Prostate gland (tissue), 2 donors: ENCODE data around the gene B3GNT9. TPM values are rescaled to one million over a fixed set of nuclear protein-coding genes. Genes with fewer than 3 reads are reported as not detected.

Experiments
- DNase-seq: peaks from one replicate; pipeline ENCODE4 v3.0.0-alpha.2; 2019; ENCODE audit warnings: low spot score
- H3K27ac ChIP-seq, 2 donors: fragments of 200-600 bp; sonication (generic); 2 replicates each; pipeline ENCODE4 v1.5.1; 2017 to 2019
- H3K27me3 ChIP-seq: fragments of 200-600 bp; sonication (generic); replicated peaks from 2 replicates; pipeline ENCODE4 v1.5.1; 2019; ENCODE audit not compliant: insufficient read depth
- H3K36me3 ChIP-seq, 2 donors: fragments of 200-600 bp; sonication (generic); 1 replicate in 1 of 2; 2 replicates in 1 of 2; pipeline versions ENCODE4 v1.5.1 to v1.8.1; 2017 to 2019
- H3K4me1 ChIP-seq: fragments of 200-600 bp; sonication (generic); replicated peaks from 2 replicates; pipeline ENCODE4 v1.5.1; 2019
- H3K4me3 ChIP-seq, 2 donors: fragments of 200-600 bp; sonication (generic); 2 replicates each; pipeline ENCODE4 v1.5.1; 2017 to 2019
- H3K9me3 ChIP-seq: fragments of 200-600 bp; sonication (generic); 2 replicates; pipeline ENCODE4 v1.5.1; 2017
- POLR2A ChIP-seq: fragments of 450-650 bp; IDR thresholded peaks from one replicate; pipeline ENCODE4 v1.6.1; 2016; ENCODE audit warnings: antibody characterized with exemption, mild to moderate bottlenecking
- POLR2AphosphoS5 ChIP-seq: sonication (generic); formaldehyde crosslinking; IDR thresholded peaks from one replicate; pipeline ENCODE4 v1.6.1; 2017; ENCODE audit warnings: antibody characterized with exemption
- WGBS: methylation state at CpG from one replicate; pipeline ENCODE4 v1.1.5; 2018; 5-methylcytosine and 5-hydroxymethylcytosine counted together
- intact Hi-C: fragments of 100-400 bp; cut with DNase I; formaldehyde crosslinking; loops from one replicate; pipeline ENCODE4 v1.14.2; 2022
- total RNA-seq, 2 donors: library from RNA; depleted of rRNA; stranded (reverse); fragments of >200 nt; gene quantifications; one replicate each; pipeline ENCODE4 v1.1.0, GENCODE V29; 2016
- TF ChIP-seq, protein P1 (sequence below), 4 experiments: fragments of 200-600 bp in 2 of 4; fragments of 450-650 bp in 2 of 4; sonication (generic) in 2 of 4; IDR thresholded peaks; 1 replicate in 3 of 4; 2 replicates in 1 of 4; pipeline ENCODE4 v1.5.1; 2016 to 2019; ENCODE audit warnings: antibody characterized with exemption in 4 of 4, mild to moderate bottlenecking in 2 of 4, moderate library complexity in 2 of 4

Gene B3GNT9
- total RNA-seq: 10 to 100 TPM; 32.1 to 37.3 TPM

DNA sequence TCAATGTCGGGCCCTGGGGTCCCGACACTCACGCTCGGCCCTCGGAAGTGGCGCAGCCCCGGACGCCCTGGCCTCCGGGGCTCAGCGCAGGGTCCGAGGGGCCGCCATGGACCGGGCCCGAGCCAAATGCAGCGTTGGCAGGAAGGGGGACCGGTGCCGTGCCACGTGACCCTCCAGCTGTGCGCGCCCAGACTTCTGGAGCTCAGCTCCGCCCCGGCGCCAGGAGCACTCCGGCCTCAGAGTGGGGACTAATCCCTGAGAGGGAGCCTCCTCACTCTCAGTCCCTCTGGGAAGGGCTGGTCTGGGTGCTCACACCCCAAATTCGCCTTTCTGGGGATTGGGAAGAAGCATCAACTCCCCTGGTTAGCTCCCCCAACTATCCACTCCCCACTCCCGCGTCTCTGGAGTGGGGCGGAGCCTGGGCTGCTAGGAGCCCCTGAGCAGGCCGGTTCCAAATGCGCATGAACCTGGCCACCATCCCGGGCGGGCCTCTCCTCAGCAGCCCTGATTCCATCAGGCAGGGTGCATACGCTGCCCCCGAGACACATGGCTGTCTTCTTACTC is at the start of gene B3GNT9:
Gene B3GNT9 (minus strand): TSS at position 166 of the 564 bp plus-strand sequence. CDS start 513 bp downstream, outside the sequence.
- peaks cover 5% of the 10 kb centered on the region for H3K4me1 ChIP-seq
- peak within 1 kb of the TSS; percentile 83 to 91 for H3K27ac ChIP-seq
- under 1% methylated on average over 33 of the region's 34 CpGs for WGBS
- DNase-seq: peak; percentile 72
- TF ChIP-seq POLR2A: no peak
- TF ChIP-seq POLR2AphosphoS5: peak; percentile 56
- intact Hi-C loops: loop anchor here (5.0 kb wide), 1 partner anchor 199 kb away; no protein-coding TSS in a partner anchor
- H3K36me3 ChIP-seq: no peaks in the 10 kb centered on the region
- no peaks in the 10 kb centered on the region for H3K9me3 ChIP-seq
- peak within 1 kb of the TSS; percentile 64 to 68 for H3K4me3 ChIP-seq
- H3K27me3 ChIP-seq: no peaks in the 10 kb centered on the region

GRCh38 chr16:67200491-67200890 is 49.7 kb upstream of the B3GNT9 start:
- intact Hi-C loops: no loop called here
- DNase-seq: no peak
- no peaks in the 10 kb centered on the region for H3K27me3 ChIP-seq
- H3K27ac ChIP-seq: no peak overlapping the region
- no peaks in the 10 kb centered on the region for H3K9me3 ChIP-seq
- TF ChIP-seq, protein P1, sequence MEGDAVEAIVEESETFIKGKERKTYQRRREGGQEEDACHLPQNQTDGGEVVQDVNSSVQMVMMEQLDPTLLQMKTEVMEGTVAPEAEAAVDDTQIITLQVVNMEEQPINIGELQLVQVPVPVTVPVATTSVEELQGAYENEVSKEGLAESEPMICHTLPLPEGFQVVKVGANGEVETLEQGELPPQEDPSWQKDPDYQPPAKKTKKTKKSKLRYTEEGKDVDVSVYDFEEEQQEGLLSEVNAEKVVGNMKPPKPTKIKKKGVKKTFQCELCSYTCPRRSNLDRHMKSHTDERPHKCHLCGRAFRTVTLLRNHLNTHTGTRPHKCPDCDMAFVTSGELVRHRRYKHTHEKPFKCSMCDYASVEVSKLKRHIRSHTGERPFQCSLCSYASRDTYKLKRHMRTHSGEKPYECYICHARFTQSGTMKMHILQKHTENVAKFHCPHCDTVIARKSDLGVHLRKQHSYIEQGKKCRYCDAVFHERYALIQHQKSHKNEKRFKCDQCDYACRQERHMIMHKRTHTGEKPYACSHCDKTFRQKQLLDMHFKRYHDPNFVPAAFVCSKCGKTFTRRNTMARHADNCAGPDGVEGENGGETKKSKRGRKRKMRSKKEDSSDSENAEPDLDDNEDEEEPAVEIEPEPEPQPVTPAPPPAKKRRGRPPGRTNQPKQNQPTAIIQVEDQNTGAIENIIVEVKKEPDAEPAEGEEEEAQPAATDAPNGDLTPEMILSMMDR (IDR thresholded peaks at IDR 0.05): no peak
- TF ChIP-seq POLR2A: no peak
- TF ChIP-seq POLR2AphosphoS5: no peak
- 96% methylated on average over 8 of the region's 8 CpGs for WGBS
- no peak overlapping the region for H3K4me3 ChIP-seq
- peaks cover 6% of the 10 kb centered on the region for H3K4me1 ChIP-seq
- H3K36me3 ChIP-seq: peaks cover 4 to 22% of the 10 kb centered on the region in 2 donors

GRCh38 chr16:67199808-67200198 is 49.0 kb upstream of the B3GNT9 start:
- peak overlapping the region in 1 of 2 donors; percentile 63 for H3K27ac ChIP-seq
- H3K36me3 ChIP-seq: peaks cover 11 to 26% of the 10 kb centered on the region in 2 donors
- H3K4me3 ChIP-seq: peak overlapping the region; percentile 27 to 53
- intact Hi-C loops: no loop called here
- no peaks in the 10 kb centered on the region for H3K9me3 ChIP-seq
- H3K27me3 ChIP-seq: no peaks in the 10 kb centered on the region
- WGBS: 31% methylated on average over 21 of the region's 22 CpGs
- no peak for DNase-seq
- H3K4me1 ChIP-seq: peaks cover 6% of the 10 kb centered on the region
- no peak for TF ChIP-seq POLR2AphosphoS5
- TF ChIP-seq, protein P1 (IDR thresholded peaks at IDR 0.05): no peak
- no peak for TF ChIP-seq POLR2A

- Histone ChIP-seq H3K4me3 (peak within 1 kb of the TSS; percentile 27 to 53), H3K27ac (peak within 1 kb of the TSS; percentile 63 to 71), H3K36me3 (peaks cover 16 to 26% of the 10 kb centered on the region in 2 donors), H3K9me3 (no peaks in the 10 kb centered on the region), H3K4me1 (peaks cover 6% of the 10 kb centered on the region), H3K27me3 (no peaks in the 10 kb centered on the region)
- 22% methylated on average over 59 of the region's 61 CpGs for WGBS
- TF ChIP-seq POLR2A: peak; percentile 82
- TF ChIP-seq POLR2AphosphoS5: peak; percentile 57
- TF ChIP-seq, protein P1 (IDR thresholded peaks at IDR 0.05): peak in 3 of 4 experiments; percentile 39 to 76 (median 62)
- intact Hi-C loops: no loop called here
- peak; percentile 65 for DNase-seq
Measured at GRCh38 chr16:67199011-67199807, 48.4 kb upstream of the B3GNT9 start, which contains the start of gene ELMO3. TSS of gene ELMO3 (plus strand) at chr16:67199131. CDS start at chr16:67199327, 196 bp downstream.

DNA sequence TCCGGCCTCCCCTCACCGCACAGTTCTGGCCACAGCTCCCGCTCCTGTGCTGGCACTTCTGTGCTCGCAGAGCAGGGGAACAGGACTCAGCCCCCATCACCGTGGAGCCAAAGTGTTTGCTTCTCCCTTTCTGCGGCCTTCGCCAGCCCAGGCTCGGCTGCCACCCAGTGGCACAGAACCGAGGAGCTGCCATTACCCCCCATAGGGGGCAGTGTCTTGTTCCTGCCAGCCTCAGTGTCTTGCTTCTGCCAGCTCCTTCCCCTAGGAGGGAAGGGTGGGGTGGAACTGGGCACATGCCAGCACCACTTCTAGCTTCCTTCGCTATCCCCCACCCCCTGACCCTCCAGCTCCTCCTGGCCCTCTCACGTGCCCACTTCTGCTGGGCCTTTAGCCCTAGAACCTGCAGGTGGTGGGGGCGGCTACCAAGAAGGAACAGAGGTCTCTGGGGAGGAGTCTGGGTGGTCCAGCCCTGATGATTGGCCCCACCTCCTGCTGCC is 47.5 kb upstream of the B3GNT9 start:
- H3K36me3 ChIP-seq: peaks cover 16 to 26% of the 10 kb centered on the region in 2 donors
- DNase-seq: peak; percentile 47
- WGBS: 39% methylated on average over 12 of the region's 12 CpGs
- intact Hi-C loops: no loop called here
- peak overlapping the region; percentile 63 to 71 for H3K27ac ChIP-seq
- H3K4me3 ChIP-seq: no peak overlapping the region
- H3K9me3 ChIP-seq: no peaks in the 10 kb centered on the region
- peaks cover 11% of the 10 kb centered on the region for H3K4me1 ChIP-seq
- TF ChIP-seq, protein P1 (IDR thresholded peaks at IDR 0.05): peak in 3 of 4 experiments; percentile 56 to 81 (median 67)
- TF ChIP-seq POLR2AphosphoS5 (peak; percentile 21), POLR2A (no peak)
- no peaks in the 10 kb centered on the region for H3K27me3 ChIP-seq
